Activated CD8-positive, alpha-beta memory T cell treated with anti-CD3 and anti-CD28 coated beads, Interleukin-2, amount 50 U/mL, for 24 hours (primary cell): ENCODE measurements around the gene PDIA6.
"Not testable (repeated sequence)": the region's sequence is repeated elsewhere in the genome, so short reads cannot be mapped to it uniquely, and the experiment has no call there.

Source experiments
- DNase-seq: peaks from one replicate; pipeline ENCODE4 v3.0.0-alpha.2; 2020; ENCODE audit errors: extremely low read depth

PDIA6 gene

DNA sequence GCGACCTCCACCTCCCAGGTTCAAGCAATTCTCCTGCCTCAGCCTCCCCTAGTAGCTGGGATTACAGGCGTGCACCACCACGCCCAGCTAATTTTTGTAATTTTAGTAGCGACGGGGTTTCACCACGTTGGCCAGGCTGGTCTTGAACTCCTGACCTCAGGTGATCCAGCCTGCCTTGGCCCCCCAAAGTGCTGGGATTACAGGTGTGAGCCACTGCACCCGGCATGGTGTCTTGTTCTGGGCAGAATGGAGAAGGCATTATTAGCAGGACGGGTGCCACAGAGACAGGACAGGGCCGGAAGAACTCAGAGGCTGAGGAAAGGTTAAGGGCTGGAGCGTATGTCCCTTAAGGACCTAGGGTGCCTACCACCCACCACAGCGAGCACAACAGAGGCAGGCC, 31.8 kb downstream of the PDIA6 start:
- DNase-seq, result not testable (repeated sequence)

DNA sequence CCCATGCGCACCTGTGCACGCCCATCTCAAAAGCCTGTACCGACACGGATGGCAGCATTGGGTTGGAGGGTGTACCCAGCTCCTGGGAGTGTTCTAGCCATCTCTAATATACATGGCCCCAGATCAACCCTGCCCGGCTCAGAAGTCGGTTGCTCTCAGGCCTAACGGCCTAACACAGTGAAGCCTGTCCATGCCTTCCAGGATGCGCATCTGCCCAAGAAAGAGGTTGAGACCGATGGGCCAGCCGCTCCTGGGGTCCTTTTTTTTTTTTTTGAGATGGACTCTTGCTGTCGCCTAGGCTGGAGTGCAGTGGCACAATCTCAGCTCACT, 32.1 kb downstream of the PDIA6 start:
- DNase-seq, result no peak

DNA sequence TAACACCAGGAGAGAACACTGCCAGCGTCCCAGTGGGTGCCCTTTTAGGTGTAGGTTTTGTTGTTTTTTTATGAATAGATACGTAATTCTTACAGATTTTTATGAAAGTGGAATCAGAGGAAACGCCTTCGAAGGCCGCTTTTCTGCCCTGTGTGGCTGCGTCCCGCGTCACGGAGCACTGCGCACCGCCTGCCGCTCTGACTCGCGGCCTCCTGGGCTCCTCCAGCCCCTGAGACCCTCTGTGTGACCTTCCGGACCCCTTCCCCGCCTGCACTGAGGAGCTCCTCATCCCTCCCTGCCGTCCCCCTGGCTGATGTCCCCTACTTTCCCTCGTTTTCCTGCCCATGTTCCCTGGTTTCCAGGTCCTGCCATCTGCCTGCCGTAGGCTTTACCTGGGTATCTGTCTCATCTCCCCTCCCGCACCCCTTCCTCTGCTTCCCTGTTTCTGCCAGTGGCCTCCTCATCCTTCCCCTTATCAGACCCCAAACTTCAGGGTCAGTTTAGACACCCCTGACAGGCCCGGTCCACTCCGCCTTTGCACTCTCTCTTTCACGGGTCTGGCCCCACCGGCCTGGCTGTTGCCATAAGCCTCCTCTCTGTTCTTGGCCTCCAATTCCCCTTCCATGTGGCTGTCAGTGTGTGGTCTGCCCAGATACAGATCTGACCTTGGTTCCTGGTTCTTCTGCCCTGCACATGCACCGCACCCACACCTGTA, 32.7 kb downstream of the PDIA6 start:
- no peak for DNase-seq

DNA sequence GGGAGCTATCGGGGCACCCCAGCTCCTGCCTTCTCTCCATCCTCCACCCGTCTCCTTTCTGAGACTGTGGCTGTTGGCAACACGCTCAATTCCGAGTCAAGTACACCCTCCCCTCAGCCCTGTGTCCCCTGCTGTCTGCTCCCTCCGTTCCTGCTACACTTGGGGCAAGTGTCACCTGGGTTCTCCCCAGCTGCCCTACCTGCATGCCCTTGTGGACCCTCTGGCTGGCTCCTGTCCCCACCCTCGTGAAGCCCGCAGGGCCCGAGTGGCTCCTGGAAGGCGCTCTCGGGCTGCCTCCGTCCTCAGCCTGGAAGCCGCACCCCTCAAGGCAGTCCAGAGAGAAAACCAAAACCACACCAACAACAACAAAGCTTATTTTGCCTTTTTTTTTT, 33.9 kb downstream of the PDIA6 start:
- DNase-seq, result no peak

DNA sequence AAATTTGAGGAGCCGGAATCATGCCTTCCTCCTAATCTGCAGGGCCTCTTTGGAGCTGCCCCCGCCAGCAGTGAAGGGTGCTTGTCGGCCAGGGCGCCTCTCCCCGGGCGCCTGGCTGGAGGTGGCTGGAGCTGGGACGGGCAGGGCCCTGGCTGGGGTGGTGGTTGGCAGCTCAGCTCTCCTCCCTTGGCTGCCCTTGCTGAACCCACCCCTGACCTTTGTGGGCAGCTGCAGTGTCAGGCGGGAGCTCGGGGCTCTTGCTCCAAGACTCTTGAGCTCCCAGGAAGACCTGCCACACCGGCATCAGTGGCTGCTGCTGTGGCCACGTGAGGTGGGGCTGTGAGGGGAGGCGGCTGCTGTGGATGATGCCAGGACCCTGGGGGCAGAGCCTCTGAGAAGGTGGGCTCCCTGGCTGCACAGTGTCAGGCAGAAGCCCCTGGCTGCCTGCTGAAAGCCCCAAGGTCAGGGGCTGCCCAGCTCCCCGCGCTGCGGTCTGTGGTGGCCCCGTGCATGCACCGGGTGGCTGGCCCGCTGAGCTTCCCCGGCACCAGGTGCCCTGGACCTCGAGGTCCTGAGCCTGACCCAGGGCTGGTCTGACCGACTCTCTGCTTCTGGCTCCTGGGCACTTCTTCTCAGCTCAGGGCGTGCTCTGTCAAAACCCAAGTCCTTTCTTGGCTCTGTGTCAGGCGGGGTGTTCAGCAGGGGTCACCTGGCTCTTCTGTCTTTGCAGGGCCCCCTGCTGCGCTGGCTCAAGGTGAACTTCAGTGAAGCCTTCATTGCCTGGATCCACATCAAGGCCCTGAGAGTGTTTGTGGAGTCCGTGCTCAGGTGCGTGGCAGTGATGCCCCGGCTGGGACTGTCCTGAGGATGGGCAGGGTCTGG, 34.5 kb downstream of the PDIA6 start:
- DNase-seq, result no peak

DNA sequence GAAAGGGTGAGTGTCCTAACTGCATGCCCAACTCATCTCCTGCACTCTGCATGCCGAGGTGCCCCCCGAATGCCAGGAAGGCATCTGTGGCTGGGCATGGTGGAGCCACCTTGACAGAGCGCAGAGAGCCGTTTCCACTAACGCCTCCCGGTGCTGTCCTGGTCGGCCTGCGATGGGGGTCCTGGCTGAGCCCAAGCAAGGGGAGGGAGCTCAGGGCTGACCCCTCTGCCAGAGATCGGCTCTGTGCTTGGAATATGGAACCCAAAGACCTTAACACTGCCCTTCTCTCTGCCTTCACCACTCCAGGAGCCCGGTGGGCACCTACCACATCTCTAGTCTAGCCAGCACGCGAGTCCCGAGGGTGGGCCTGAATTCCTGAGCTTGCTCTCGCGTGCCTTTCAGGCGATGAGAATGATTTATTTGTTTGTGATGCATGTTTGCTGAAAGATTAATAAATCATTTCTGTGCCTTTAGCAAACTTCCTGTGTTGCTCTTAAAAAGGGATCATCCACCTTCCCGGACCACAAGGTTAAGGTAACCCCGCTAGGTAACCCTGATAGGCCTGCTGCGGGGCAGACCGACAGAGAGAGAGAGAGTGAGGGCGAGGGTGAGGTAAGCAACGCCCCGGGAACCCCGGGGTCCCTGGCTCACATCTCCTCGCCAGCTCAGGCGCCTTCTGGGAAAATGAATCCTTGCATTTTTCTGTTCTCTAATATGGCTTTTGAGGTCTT, 35.3 kb downstream of the PDIA6 start:
- DNase-seq, result no peak

DNA sequence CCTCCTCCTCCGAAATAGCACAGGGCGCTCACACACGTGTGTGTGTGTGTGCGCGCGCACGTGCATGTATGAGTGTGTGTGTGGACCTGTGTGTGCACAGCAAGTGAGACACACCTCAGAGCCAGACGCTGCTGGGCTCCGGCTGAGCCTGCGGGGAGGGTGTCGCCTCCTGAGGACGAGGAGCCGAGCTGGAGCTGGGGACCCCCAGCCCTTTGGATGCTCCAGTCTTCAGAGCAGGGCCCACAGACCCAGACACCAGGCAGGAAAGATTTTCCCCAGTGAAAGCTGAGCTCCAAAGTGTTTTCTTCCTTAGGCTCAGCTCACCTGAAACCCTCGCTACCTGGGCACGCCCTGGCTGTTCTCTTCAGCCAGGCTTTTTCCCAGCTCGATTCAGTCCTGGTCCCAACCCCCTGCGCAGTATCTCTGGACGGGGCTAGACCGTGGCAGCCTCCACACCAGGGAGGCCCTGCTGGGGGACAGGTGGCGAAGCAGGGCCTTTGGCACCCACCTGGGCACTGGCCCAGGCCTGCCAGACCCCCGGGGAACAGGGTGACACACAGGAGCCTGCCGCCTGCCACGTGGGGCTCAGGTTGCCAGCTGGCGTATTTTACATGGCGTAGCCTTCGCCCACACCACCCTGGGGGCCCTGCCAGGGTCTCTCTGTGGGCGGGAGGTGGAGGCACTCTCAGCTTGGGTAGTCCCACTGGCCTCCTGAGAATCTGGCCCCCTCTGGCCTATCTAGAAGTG, 36.2 kb downstream of the PDIA6 start:
- no peak for DNase-seq

DNA sequence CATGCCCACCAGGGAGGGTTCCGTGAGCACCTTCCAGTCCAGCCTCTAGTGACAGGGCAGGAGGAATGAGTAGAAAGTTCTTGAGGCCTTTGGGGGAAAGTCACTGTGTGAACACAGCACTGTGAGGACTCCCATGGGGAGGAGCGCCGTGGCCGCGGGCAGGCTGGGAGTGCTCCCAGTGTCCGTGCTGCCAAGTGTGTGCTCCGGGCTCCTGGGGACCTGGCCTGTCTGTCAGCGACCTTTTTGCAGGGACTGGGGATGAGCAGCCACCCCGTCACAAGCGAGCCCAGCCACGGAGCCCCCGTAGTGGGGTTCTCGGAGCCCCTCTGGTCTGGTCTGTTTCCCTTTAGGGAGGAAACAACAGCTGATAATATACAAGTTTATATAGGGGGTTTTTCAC, 36.8 kb downstream of the PDIA6 start:
- DNase-seq, result no peak

DNA sequence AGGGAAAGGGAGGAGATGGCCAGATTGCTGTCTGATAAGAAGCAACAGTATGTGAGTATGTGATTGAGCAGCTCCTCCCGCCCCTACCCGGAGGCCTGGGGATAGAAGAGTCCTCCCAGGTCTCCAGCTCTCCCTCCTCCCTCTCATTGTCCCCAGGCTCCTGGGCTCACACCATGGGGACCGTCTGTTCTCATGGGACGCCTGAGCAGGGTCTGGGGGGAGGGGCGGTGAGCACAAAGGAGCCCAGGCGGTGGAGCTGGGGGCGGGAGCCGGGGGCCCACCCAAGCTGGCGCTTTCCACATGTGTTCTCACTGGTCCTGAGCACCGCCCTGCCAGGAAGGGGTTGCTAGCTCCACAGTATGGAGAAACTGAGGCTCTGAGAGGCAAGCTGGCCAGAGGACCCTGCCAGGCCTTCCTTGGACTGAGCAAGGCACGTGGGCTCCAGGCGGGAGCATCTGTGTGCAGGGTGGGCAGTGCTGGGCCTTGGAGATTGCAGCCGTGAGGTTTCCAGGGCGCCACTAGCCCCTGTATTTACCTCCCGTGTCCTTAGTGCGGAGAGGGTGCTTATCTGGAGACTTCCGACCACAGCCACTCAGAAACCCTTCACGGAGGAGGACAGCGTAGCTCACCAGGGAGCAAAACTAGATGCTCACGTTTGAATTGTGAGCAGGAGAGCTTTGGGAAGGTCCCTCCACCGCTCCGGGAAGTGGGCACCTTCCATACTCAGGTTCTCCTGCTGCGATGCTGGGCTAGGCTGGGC, 37.4 kb downstream of the PDIA6 start:
- no peak for DNase-seq

DNA sequence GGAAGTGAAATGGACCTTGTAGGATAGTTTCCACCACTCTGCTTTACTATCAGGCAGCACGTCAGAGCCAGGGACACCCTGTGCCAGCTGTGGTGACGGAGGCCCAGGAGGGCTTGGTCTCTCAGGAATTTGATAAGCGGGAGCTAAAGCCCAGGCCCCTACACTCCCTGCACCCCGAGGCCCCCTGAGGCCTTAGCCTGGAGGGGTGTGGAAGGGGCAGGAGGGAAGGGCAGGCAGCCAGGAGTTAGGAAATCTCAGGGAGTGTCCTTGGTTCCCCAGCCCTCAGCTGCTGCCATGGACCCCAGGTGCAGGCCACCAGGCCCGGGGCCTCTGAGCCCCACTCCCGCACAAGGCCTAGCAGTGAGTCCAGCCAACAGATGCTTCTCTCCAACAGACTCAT, 38.2 kb downstream of the PDIA6 start:
- DNase-seq, result no peak

DNA sequence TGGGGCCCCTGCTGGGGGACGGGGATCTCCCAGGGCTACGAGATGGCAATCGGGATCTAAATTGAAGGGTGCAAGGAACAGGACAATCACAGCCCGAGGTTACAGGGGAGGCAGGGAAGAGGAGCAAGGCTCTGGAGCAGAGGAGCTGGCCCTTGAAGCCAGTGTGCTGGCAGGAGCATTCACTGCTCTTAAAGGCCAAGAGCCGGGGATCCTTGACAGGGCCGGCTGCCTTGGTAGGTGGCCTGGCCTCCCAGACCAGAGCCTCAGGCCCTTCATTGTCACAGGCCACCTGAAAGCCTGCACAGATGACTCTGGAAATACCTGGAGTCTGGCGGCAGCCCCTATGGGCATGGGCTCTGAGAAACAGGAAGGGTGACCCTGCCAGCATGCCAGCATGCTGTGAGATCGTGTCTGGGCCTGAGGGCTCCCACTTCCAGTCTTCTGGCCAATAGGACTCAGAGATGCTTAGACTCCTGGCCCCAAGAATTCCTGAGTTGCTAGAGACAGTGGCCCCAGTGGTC, 38.7 kb downstream of the PDIA6 start:
- no peak for DNase-seq

DNA sequence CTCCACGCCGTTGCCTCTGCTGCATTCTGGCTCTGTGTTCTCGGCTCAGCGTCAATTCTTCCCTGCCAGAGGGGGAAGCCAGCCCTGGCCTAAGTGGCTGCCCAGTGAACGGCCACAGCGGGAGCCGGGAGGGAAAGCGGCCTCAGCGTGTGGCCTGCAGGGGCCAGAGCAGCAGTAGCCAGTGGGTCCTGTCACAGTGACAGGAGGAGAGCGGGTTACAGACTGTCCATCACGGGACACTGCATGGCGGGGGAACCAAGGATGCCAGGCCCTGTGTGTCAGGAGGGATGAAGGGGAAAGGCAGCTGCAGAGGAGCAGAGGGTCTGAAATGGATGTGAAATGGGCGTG, 39.7 kb downstream of the PDIA6 start:
- no peak for DNase-seq

DNA sequence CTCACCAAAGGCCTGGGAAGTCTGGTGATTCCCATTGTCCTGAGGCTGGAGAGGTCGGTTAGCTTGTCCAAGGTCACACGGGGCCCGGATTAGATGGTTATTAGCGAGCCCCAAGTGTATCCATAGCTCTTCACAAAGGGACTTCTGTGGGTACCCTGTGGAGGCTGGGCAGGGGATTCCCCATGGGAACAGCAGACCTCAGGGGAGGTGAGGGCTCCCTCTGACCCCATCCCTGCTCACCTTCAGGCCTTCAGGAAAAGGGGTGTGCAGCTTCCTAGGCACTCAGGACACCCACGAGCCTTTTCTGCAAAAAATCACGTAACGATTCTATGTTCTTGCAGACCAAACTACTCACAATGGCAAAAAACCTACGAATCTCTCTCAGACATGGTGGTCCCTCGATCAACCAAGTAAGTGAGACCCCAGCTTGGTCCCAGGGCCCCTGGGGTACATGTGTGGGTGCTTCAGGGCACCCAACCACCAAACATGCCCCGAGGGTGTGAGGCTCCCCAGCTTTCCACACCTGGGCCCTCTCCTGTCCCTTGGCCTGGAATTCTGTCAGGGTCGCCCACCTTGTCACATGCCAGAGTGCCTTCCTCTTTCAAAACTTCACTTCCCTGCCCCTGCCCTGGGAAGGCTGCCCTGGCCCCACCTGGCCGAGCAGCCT, 40.3 kb downstream of the PDIA6 start:
- DNase-seq, result no peak

DNA sequence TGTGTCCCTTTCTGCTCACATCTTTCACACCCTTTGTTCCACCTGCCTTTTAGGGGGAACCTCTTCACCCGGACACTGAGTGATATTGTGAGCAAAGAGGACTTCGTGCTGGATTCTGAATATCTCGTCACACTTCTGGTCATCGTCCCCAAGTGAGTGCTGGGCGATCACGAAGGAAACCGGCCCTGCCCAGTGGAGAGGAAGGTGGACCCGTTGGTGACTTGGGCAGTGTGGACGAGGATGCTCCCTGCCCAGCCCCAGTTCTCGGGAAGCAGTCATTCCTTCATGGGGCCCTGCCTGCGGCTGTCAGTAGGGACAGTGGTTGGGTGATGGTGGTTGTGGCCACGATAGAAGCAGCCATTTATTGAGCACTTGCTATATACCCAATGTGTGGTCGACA, 40.8 kb downstream of the PDIA6 start:
- DNase-seq, result no peak

DNA sequence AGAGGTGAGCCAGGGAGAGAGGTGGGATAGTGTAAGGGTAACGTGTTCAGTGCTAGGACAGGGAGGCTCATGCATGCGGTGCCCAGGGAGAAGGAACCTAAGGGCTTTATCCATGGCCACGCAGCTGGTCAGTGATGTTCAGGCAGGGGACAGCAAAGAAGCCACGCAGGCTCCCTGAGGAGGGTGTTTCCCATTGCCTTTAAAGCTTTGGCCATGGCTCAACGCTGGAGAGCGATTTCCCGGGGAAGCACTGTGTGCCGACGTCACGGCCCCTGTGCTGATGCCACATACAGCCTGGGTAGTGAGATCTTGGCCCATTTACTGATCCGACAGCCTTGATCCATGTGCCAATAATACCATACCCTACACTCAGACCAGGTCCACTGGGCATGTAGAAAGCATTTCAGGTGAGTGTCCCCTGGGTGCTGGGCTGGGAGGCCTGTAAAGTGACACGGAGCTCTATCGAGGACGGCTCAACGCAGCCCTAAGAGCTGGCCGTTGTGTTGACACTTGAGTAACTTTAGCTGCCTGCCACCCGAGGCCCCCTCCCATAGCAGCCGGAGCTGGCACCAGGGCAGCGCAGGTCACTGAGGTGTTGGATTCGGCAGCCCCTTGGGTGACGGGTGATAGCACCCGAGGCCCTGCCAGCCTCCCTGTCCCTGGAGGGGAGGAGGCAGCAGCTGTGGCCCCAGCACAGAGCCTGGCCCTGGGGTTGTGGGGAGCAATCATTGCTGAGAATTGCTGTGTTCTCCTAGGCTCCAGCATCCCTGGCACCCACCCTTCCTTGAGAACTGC, 41.4 kb downstream of the PDIA6 start:
- DNase-seq, result no peak

DNA sequence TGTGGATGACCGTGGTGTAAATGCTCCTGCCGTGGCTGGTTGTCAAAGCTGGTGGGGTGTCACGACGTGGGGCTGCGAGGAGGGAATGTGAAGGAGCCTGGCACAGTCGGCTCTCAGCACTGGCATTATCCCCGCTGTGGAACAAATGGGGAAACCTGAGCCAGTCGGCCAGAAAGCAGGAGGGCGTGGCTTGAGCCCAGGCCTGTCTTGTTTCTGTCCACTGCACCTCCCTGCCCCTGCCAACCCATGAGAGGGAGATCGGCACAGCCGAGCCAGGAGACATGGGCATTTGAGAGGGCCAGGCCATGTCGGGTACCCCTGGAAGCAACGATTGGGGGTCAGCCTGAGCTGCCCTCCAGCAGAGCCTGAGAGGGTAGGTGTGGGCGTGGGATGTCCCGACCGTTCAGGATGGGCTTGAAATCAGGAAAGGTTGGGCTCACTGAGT, 44.5 kb downstream of the PDIA6 start:
- no peak for DNase-seq

DNA sequence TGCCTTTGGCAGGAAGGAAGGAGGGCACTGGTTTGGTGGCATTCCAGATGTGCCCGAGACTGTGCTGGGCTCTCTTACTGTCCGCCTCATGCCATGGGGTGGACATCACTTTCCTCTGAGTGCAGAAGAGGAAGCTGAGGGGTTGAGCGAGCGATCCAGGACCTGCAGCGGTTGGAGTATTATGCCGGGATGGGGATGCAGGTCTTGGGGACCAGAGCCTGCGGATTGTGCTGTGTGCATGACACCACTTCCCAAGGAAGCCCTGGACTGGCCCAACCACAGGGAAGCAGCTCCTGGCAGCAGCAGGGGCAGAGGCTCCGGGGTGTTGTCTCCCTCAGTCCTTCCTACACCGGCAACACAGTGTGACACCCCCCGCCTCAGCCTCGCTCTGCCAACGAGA, 46.7 kb downstream of the PDIA6 start:
- DNase-seq, result no peak

DNA sequence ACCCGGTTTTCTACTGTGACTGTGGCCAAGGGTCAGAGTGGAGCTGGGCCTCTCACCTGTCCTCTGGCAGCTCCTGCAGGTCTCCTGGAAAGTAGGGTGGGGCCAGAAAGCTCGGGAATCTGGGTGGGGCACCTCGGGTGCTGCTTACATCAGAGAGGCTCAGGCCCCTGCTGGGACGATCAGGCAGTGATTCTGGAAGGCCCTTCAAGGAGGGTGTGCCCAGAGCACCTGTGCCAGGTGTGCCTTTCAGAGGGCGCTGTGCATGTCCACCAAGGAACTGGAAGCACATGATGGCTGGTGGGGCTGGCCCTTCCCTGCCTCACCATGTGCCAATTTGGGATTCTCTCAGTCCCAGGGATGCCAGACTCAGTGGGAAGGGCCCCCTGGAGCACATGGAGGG, 47.1 kb downstream of the PDIA6 start:
- no peak for DNase-seq

DNA sequence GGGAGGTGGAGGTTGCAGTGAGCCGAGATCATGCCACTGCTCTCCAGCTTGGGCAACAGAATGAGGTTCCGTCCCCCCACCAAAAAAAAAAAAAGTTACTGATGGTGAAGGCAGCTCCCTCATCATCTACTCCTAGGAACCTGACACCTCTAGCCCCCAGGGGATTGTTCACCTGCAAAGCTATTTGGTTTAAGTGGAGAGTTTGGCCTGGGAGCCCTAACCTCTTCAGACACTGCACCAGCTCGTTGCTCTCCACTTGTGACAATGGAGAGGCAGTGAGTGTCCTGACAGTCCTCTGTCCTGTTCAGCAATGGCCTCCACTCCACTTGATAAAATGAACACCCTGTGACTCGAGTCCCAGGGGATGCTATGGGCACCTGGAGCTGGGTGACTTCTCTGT, 47.7 kb downstream of the PDIA6 start:
- DNase-seq, result no peak
